Left ventricle myocardium inferior (tissue), 1 donor: ENCODE results near the gene CHID1. TPM values are rescaled to one million over a fixed set of nuclear protein-coding genes. Genes with fewer than 3 reads are reported as not detected.

Experiments
- DNase-seq: peaks from one replicate; pipeline ENCODE4 v3.0.0-alpha.2; 2020
- H3K27ac ChIP-seq: fragments of 200-600 bp; replicated peaks from 2 replicates; pipeline ENCODE4 v1.8.0; 2021
- H3K27me3 ChIP-seq: fragments of 200-600 bp; 2 replicates; pipeline ENCODE4 v1.8.0; 2021; ENCODE audit warnings: low read depth
- H3K36me3 ChIP-seq: fragments of 200-600 bp; 2 replicates; pipeline ENCODE4 v1.8.0; 2021
- H3K4me1 ChIP-seq: fragments of 200-600 bp; 2 replicates; pipeline ENCODE4 v1.8.0; 2021
- H3K4me3 ChIP-seq: fragments of 200-600 bp; 2 replicates; pipeline ENCODE4 v1.8.0; 2021; ENCODE audit warnings: mild to moderate bottlenecking, moderate library complexity
- H3K9me3 ChIP-seq: fragments of 200-600 bp; replicated peaks from 2 replicates; pipeline ENCODE4 v1.8.0; 2021
- CTCF ChIP-seq: fragments of 200-600 bp; IDR thresholded peaks from 2 replicates; pipeline ENCODE4 v1.8.0; 2021; ENCODE audit warnings: antibody characterized with exemption, mild to moderate bottlenecking, borderline replicate concordance
- intact Hi-C: fragments of 100-400 bp; cut with micrococcal nuclease; formaldehyde crosslinking; loops from one replicate; pipeline ENCODE4 v1.11.0; 2022
- total RNA-seq: library from RNA; stranded (reverse); fragmentation: NEBNext Ultra II Directional; extraction: Animal tissue kit (Norgen Biotek cat#: 25700); gene quantifications from one replicate; pipeline ENCODE4 v1.2.1, GENCODE V29; 2021
- donor health status: DM: no; HTN: yes; CAD: no; lungs with severe emphysema.

CHID1 gene
- total RNA-seq, 1 donor from 2014 or later = 54.2 TPM

GRCh38 chr11:844693-845644 is 65.6 kb downstream of the CHID1 start:
- no peak for TF ChIP-seq CTCF
- intact Hi-C loops = no loop called here
- peaks cover 94% of the 10 kb centered on the region for H3K4me1 ChIP-seq

DNA sequence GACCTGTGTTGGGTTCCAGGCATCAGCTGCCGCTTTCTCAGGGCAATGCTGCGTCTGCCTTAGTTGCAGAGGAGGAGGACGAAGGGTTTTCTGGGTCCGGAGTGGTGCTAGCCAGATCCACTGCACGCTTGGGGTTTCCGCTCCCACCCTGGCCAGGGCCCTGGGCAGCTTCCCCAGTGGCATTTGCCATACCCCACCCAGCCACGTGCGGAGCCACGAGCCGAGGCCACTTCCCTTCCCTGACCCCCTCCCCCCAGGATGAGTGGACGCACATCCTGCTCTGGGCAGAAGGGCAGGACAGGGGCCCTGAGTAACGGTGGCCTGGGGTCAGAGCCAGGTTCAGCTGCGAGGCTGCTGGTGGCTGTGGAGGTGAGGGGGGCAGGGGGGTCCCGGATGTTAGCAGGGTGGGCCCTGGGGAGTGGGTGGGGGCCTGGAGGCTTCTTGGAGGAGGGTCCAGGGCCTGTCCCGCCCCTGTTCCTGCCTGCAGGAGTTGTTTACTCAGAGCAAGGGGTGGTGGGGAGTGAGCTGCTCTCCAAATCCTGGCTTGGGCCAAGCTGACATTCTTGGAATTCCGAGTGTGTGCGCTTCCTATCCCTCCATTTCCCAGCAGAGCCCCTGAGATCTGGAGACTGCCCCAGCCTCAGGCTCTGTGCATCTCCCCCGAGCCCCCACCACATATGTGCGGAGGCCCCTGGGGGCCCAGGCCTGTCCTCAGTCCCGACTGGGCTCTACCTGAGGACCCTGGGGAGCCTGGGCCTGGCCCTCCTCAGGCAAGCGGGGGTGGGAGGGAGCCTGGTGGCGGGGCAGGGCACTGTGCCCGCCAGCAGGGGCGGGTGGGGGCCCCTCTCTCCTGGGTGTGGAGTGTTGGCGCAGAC is 66.6 kb downstream of the CHID1 start:
- H3K4me1 ChIP-seq = peaks cover 97% of the 10 kb centered on the region
- intact Hi-C loops = no loop called here

More at GRCh38 chr11:844693-845644, 65.6 kb downstream of the CHID1 start:
- Histone ChIP-seq H3K27ac (peak overlapping the region; percentile 97), H3K9me3 (no peaks in the 10 kb centered on the region), H3K4me3 (peak overlapping the region; percentile 97), H3K27me3 (no peaks in the 10 kb centered on the region), H3K36me3 (peaks cover 9% of the 10 kb centered on the region)
- DNase-seq = peak; percentile 92

GRCh38 chr11:843086-843734 is 67.4 kb downstream of the CHID1 start:
- no peak for DNase-seq
- intact Hi-C loops = no loop called here
- Histone ChIP-seq H3K4me3 (peak overlapping the region; percentile 97), H3K27me3 (no peaks in the 10 kb centered on the region), H3K9me3 (no peaks in the 10 kb centered on the region), H3K4me1 (peaks cover 97% of the 10 kb centered on the region), H3K27ac (peak overlapping the region; percentile 97), H3K36me3 (peaks cover 25% of the 10 kb centered on the region)
- TF ChIP-seq CTCF = peak; percentile 32

More for the DNA sequence above, 66.6 kb downstream of the CHID1 start:
- Histone ChIP-seq H3K9me3 (no peaks in the 10 kb centered on the region), H3K27me3 (no peaks in the 10 kb centered on the region), H3K36me3 (peaks cover 18% of the 10 kb centered on the region), H3K27ac (peak overlapping the region; percentile 97), H3K4me3 (peak overlapping the region; percentile 97)
- TF ChIP-seq CTCF = no peak
- DNase-seq = peak; percentile 92

- intact Hi-C loops = no loop called here
- no peaks in the 10 kb centered on the region for H3K9me3 ChIP-seq
- no peak for TF ChIP-seq CTCF
- H3K27me3 ChIP-seq = no peaks in the 10 kb centered on the region
- H3K4me1 ChIP-seq = peaks cover 97% of the 10 kb centered on the region
- peaks cover 32% of the 10 kb centered on the region for H3K36me3 ChIP-seq
- peak; percentile 93 for DNase-seq
- H3K27ac ChIP-seq = peak within 1 kb of the TSS; percentile 97
- peak within 1 kb of the TSS; percentile 97 for H3K4me3 ChIP-seq
These were observed 68.1 kb downstream of the CHID1 start, which contains the start of the genes POLR2L and TSPAN4 for GRCh38 chr11:842370-843002. Gene POLR2L (minus strand): TSS chr11:842529. CDS start chr11:842508, 21 bp downstream. Gene TSPAN4 (plus strand): TSS chr11:842852. CDS start chr11:850305, 7,453 bp downstream.
